Measurements from ENCODE around the gene SAMD14.

- TF ChIP-seq, protein P1, sequence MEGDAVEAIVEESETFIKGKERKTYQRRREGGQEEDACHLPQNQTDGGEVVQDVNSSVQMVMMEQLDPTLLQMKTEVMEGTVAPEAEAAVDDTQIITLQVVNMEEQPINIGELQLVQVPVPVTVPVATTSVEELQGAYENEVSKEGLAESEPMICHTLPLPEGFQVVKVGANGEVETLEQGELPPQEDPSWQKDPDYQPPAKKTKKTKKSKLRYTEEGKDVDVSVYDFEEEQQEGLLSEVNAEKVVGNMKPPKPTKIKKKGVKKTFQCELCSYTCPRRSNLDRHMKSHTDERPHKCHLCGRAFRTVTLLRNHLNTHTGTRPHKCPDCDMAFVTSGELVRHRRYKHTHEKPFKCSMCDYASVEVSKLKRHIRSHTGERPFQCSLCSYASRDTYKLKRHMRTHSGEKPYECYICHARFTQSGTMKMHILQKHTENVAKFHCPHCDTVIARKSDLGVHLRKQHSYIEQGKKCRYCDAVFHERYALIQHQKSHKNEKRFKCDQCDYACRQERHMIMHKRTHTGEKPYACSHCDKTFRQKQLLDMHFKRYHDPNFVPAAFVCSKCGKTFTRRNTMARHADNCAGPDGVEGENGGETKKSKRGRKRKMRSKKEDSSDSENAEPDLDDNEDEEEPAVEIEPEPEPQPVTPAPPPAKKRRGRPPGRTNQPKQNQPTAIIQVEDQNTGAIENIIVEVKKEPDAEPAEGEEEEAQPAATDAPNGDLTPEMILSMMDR (IDR thresholded peaks at IDR 0.05) = no peak
- TF ChIP-seq ZNF512 (CRISPR knock-in tag; IDR thresholded peaks at IDR 0.05; ENCODE audit: borderline replicate concordance) (no peak), JUN (CRISPR knock-in tag; IDR thresholded peaks at IDR 0.05) (no peak), USF2 (CRISPR knock-in tag; IDR thresholded peaks at IDR 0.05) (no peak), E2F1 (CRISPR knock-in tag; IDR thresholded peaks at IDR 0.05) (no peak), CREB1 (CRISPR knock-in tag; IDR thresholded peaks at IDR 0.05) (no peak), KAT7 (CRISPR knock-in tag; IDR thresholded peaks at IDR 0.05; ENCODE audit: borderline replicate concordance) (no peak), ATF2 (CRISPR knock-in tag; IDR thresholded peaks at IDR 0.05; ENCODE audit: borderline replicate concordance, low read depth) (no peak)
- TF ChIP-seq, protein P2, sequence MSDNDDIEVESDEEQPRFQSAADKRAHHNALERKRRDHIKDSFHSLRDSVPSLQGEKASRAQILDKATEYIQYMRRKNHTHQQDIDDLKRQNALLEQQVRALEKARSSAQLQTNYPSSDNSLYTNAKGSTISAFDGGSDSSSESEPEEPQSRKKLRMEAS (CRISPR knock-in tag; IDR thresholded peaks at IDR 0.05) = no peak
Measured at GRCh38 chr17:50118828-50119218, 11.1 kb downstream of the SAMD14 start.

Measured in WTC11 (cell line).